B cell (primary cell): ENCODE data around the gene TCN2. TPM values are rescaled to one million over a fixed set of nuclear protein-coding genes. Genes with fewer than 3 reads are reported as not detected.
A peak's percentile ranks its signal among the peaks of the same experiment; 100 is the strongest.

Experiments
- ATAC-seq: fragments of 200-7000 bp; cut with Tn5 transposase; one replicate; pipeline ENCODE4 v1.10.0; 2021; ENCODE audit warnings: low read depth, mild to moderate bottlenecking, moderate number of reproducible peaks, moderate library complexity
- CTCF ChIA-PET: fragments of 350-600 bp; sonication (Branson Sonifier 250); formaldehyde crosslinking; loops from one replicate; lab custom pipeline; 2021; ENCODE audit warnings: antibody characterized with exemption, inconsistent platforms; lab: Charles Lee
- POLR2A ChIA-PET: fragments of 350-600 bp; sonication (Branson Sonifier 250); formaldehyde crosslinking; loops from one replicate; lab custom pipeline; 2021; ENCODE audit warnings: antibody characterized with exemption; lab: Charles Lee
- DNase-seq: peaks from one replicate; pipeline ENCODE4 v3.0.0; 2013
- H2AFZ ChIP-seq: 2 replicates; pipeline ENCODE4 v1.6.1; 2012; ENCODE audit warnings: mild to moderate bottlenecking, low read depth, low read length; ENCODE audit not compliant: insufficient read depth, poor library complexity, severe bottlenecking
- H3K27ac ChIP-seq, 2 donors: 1 replicate in 1 of 2; 2 replicates in 1 of 2; pipeline ENCODE4 v1.5.1; 2012 to 2013; ENCODE audit warnings: low read length in 2 of 2, mild to moderate bottlenecking in 2 of 2, moderate library complexity in 1 of 2
- H3K27me3 ChIP-seq, 4 experiments: fragments of 200-600 bp in 1 of 4; sonication (generic) in 1 of 4; replicated peaks in 1 of 4; 1 replicate in 2 of 4; 2 replicates in 2 of 4; pipeline versions ENCODE4 v1.6.1 to v1.7.0; 2013 to 2016; ENCODE audit warnings: low read length in 3 of 4, mild to moderate bottlenecking in 2 of 4, mixed read lengths in 1 of 4, moderate library complexity in 1 of 4; ENCODE audit not compliant: insufficient read depth in 4 of 4, control insufficient read depth in 3 of 4; ENCODE audit errors: control extremely low read depth in 1 of 4
- H3K36me3 ChIP-seq, 2 experiments: replicated peaks in 1 of 2; 1 replicate in 1 of 2; 2 replicates in 1 of 2; pipeline versions ENCODE4 v1.6.1 to v1.7.1; 2013; ENCODE audit warnings: low read length in 1 of 2; ENCODE audit not compliant: insufficient read depth in 2 of 2, control insufficient read depth in 1 of 2; ENCODE audit errors: control extremely low read depth in 1 of 2, extremely low read depth in 1 of 2
- H3K4me1 ChIP-seq, 2 donors: fragments of 200-600 bp in 1 of 2; sonication (generic) in 1 of 2; 1 replicate in 1 of 2; 2 replicates in 1 of 2; pipeline versions ENCODE4 v1.5.1 to v1.6.1; 2013 to 2017; ENCODE audit warnings: low read length in 2 of 2; ENCODE audit not compliant: control insufficient read depth in 2 of 2, insufficient read depth in 2 of 2
- H3K4me2 ChIP-seq: replicated peaks from 2 replicates; pipeline ENCODE3; 2012; ENCODE audit warnings: mild to moderate bottlenecking, low read depth, low read length; ENCODE audit not compliant: poor library complexity, severe bottlenecking
- H3K4me3 ChIP-seq, 5 experiments: fragments of 200-600 bp in 1 of 5; sonication (generic) in 1 of 5; 1 replicate in 3 of 5; 2 replicates in 2 of 5; pipeline versions ENCODE4 v1.5.1 to v1.7.0; 2011 to 2016; ENCODE audit warnings: low read length in 4 of 5, mild to moderate bottlenecking in 4 of 5, low read depth in 2 of 5, control low read depth in 1 of 5, moderate library complexity in 1 of 5; ENCODE audit not compliant: insufficient read depth in 1 of 5; ENCODE audit errors: control extremely low read depth in 1 of 5, extremely low read depth in 1 of 5
- H3K79me2 ChIP-seq: fragments of 200-600 bp; sonication (generic); one replicate; pipeline ENCODE4 v1.6.0; 2016; ENCODE audit warnings: low read length; ENCODE audit not compliant: control insufficient read depth, insufficient read depth
- H3K9ac ChIP-seq: fragments of 200-600 bp; sonication (generic); 2 replicates; pipeline ENCODE4 v1.6.1; 2017; ENCODE audit warnings: mild to moderate bottlenecking, low read length, moderate library complexity
- H3K9me3 ChIP-seq, 3 donors: one replicate each; pipeline versions ENCODE4 v1.6.1 to v1.7.1; 2013; ENCODE audit warnings: low read length in 2 of 3; ENCODE audit not compliant: control insufficient read depth in 2 of 3, insufficient read depth in 1 of 3; ENCODE audit errors: control extremely low read depth in 1 of 3
- H4K20me1 ChIP-seq: 2 replicates; pipeline ENCODE4 v1.6.0; 2012; ENCODE audit warnings: mild to moderate bottlenecking, low read length; ENCODE audit not compliant: insufficient read depth, control insufficient read depth, poor library complexity, severe bottlenecking
- H3K27ac Mint-ChIP-seq: one replicate; pipeline ENCODE4 v1.8.0; 2021; ENCODE audit warnings: mixed read lengths
- H3K27me3 Mint-ChIP-seq: one replicate; pipeline ENCODE4 v1.8.0; 2021; ENCODE audit warnings: mixed read lengths
- H3K4me1 Mint-ChIP-seq: one replicate; pipeline ENCODE4 v1.8.0; 2021; ENCODE audit warnings: mixed read lengths
- H3K4me3 Mint-ChIP-seq: one replicate; pipeline ENCODE4 v1.8.0; 2021; ENCODE audit warnings: mixed read lengths
- H3K9me3 Mint-ChIP-seq: one replicate; pipeline ENCODE4 v1.8.0; 2022; ENCODE audit warnings: mixed read lengths; ENCODE audit not compliant: insufficient read depth
- CTCF ChIP-seq: fragments of 200-600 bp; IDR thresholded peaks from one replicate; pipeline ENCODE4 v1.8.0; 2022; ENCODE audit warnings: antibody characterized with exemption, mild to moderate bottlenecking
- EZH2 ChIP-seq: IDR thresholded peaks from 2 replicates; pipeline ENCODE4 v1.6.1; 2012; ENCODE audit warnings: borderline replicate concordance, low read depth, mild to moderate bottlenecking, moderate library complexity, low read length; ENCODE audit not compliant: insufficient read depth, poor library complexity, severe bottlenecking
- WGBS: methylation state at CpG from one replicate; pipeline ENCODE4 v1.1.5; 2013; ENCODE audit warnings: missing lambda C conversion rate; ENCODE audit not compliant: insufficient coverage; 5-methylcytosine and 5-hydroxymethylcytosine counted together
- intact Hi-C: fragments of 100-400 bp; cut with micrococcal nuclease; formaldehyde crosslinking; loops from one replicate; pipeline ENCODE4 v1.10.0; 2022
- polyA plus RNA-seq: library from polyadenylated mRNA; depleted of rRNA; stranded (reverse); fragments of >200 nt; gene quantifications from 2 replicates; pipeline ENCODE4 v1.2.3, GENCODE V29; 2012
- total RNA-seq, 2 donors: library from RNA; stranded (reverse); fragments of 120-200 nt in 1 of 2; gene quantifications; 1 replicate in 1 of 2; 2 replicates in 1 of 2; pipeline versions ENCODE4 v1.2.3 to v1.2.4, GENCODE V29; 2013 to 2022

Gene TCN2
- total and polyA plus RNA-seq, 2 donors (not counting 1 experiment from before 2014, with no cell fraction given): 0.37 to 0.40 TPM

GRCh38 chr22:30636226-30637077 is 29.5 kb downstream of the TCN2 start:
- POLR2A ChIA-PET: interaction anchor here (1.5 kb wide), 1 partner anchor 45 kb away, joined by 3 read pairs; the partner anchor contains the start of gene PES1
- Histone ChIP-seq H3K27ac (peak overlapping the region in 1 of 2 donors; percentile 68), H4K20me1 (no peaks in the 10 kb centered on the region), H3K9ac (peak overlapping the region; percentile 77), H2AFZ (peak overlapping the region; percentile 93), H3K9me3 (no peaks in the 10 kb centered on the region), H3K4me2 (peak overlapping the region; percentile 99), H3K27me3 (no peaks in the 10 kb centered on the region), H3K79me2 (no peaks in the 10 kb centered on the region), H3K4me1 (peaks cover 18 to 28% of the 10 kb centered on the region in 2 donors), H3K36me3 (no peaks in the 10 kb centered on the region), H3K4me3 (peak overlapping the region in 4 of 5 experiments; percentile 52 to 79 (median 65))
- Mint-ChIP-seq H3K4me1 (peaks cover 19% of the 10 kb centered on the region), H3K27me3 (no peaks in the 10 kb centered on the region), H3K27ac (peak overlapping the region; percentile 76), H3K9me3 (peaks cover 3% of the 10 kb centered on the region), H3K4me3 (peak overlapping the region; percentile 88)
- CTCF ChIA-PET: interaction anchor here (0.6 to 4.8 kb wide), 7 partner anchors 13 to 787 kb away, joined by 3 to 105 read pairs (median 20); partner anchors contain the start of gene DUSP18
- DNase-seq (no peak), ATAC-seq (no peak)
- TF ChIP-seq CTCF (no peak), EZH2 (no peak)
- intact Hi-C loops: no loop called here
- WGBS: 70% methylated on average over 45 of the region's 45 CpGs

GRCh38 chr22:30637701-30638114 is 30.7 kb downstream of the TCN2 start:
- POLR2A ChIA-PET: no interaction called here
- H3K4me3 Mint-ChIP-seq: peak overlapping the region; percentile 37
- Histone ChIP-seq H3K27ac (no peak overlapping the region), H3K9me3 (no peaks in the 10 kb centered on the region), H4K20me1 (no peaks in the 10 kb centered on the region), H2AFZ (no peak overlapping the region), H3K36me3 (no peaks in the 10 kb centered on the region), H3K4me3 (no peak overlapping the region), H3K4me2 (no peak overlapping the region), H3K9ac (no peak overlapping the region), H3K4me1 (peaks cover 18 to 28% of the 10 kb centered on the region in 2 donors), H3K27me3 (no peaks in the 10 kb centered on the region), H3K79me2 (no peaks in the 10 kb centered on the region)
- TF ChIP-seq EZH2: no peak
- TF ChIP-seq CTCF: no peak
- DNase-seq: no peak
- CTCF ChIA-PET: interaction anchor here (1.4 kb wide), 1 partner anchor 283 kb away, joined by 3 read pairs; no protein-coding TSS in a partner anchor
- H3K4me1 Mint-ChIP-seq: peaks cover 19% of the 10 kb centered on the region
- H3K27me3 Mint-ChIP-seq: no peaks in the 10 kb centered on the region
- intact Hi-C loops: no loop called here
- no peak for ATAC-seq
- H3K9me3 Mint-ChIP-seq: peaks cover 3% of the 10 kb centered on the region
- no peak overlapping the region for H3K27ac Mint-ChIP-seq
- WGBS: no CpG with 5 or more reads among the region's 1 CpG
